Spleen (tissue), 11 donors: ENCODE results near the gene HDAC8. TPM values are rescaled to one million over a fixed set of nuclear protein-coding genes. Genes with fewer than 3 reads are reported as not detected.

Experiments used
- DNase-seq: peaks from one replicate; pipeline ENCODE4 v3.0.0-alpha.2; 2020
- H3K27ac ChIP-seq, 8 donors: fragments of 200-600 bp; sonication (generic) in 7 of 8; 1 replicate in 4 of 8; 2 replicates in 4 of 8; pipeline versions ENCODE4 v1.5.0 to v1.8.0; 2016 to 2021; ENCODE audit warnings: inconsistent platforms in 4 of 8, mild to moderate bottlenecking in 4 of 8, moderate library complexity in 1 of 8
- H3K27me3 ChIP-seq, 7 donors: fragments of 200-600 bp; sonication (generic) in 6 of 7; replicated peaks in 1 of 7; 1 replicate in 4 of 7; 2 replicates in 3 of 7; pipeline versions ENCODE4 v1.5.0 to v1.8.0; 2016 to 2021; ENCODE audit warnings: inconsistent platforms in 3 of 7, mild to moderate bottlenecking in 1 of 7
- H3K36me3 ChIP-seq, 6 donors: fragments of 200-600 bp; sonication (generic) in 5 of 6; 1 replicate in 4 of 6; 2 replicates in 2 of 6; pipeline versions ENCODE4 v1.5.0 to v1.8.0; 2016 to 2021; ENCODE audit warnings: inconsistent platforms in 2 of 6
- H3K4me1 ChIP-seq, 6 donors: fragments of 200-600 bp; sonication (generic) in 5 of 6; 1 replicate in 3 of 6; 2 replicates in 3 of 6; pipeline versions ENCODE4 v1.5.0 to v1.8.0; 2016 to 2021; ENCODE audit warnings: inconsistent platforms in 3 of 6
- H3K4me3 ChIP-seq, 8 donors: fragments of 200-600 bp; sonication (generic) in 7 of 8; 1 replicate in 4 of 8; 2 replicates in 4 of 8; pipeline versions ENCODE4 v1.5.0 to v1.8.0; 2016 to 2021; ENCODE audit warnings: inconsistent platforms in 4 of 8, mild to moderate bottlenecking in 4 of 8, moderate library complexity in 2 of 8
- H3K9me3 ChIP-seq, 8 donors: fragments of 200-600 bp; sonication (generic) in 7 of 8; 1 replicate in 4 of 8; 2 replicates in 4 of 8; pipeline versions ENCODE4 v1.5.0 to v1.8.0; 2016 to 2021; ENCODE audit warnings: inconsistent platforms in 4 of 8
- POLR2A ChIP-seq, 3 donors: fragments of 450-650 bp; IDR thresholded peaks; one replicate each; pipeline ENCODE4 v1.5.1; 2017; ENCODE audit warnings: antibody characterized with exemption in 3 of 3, mild to moderate bottlenecking in 1 of 3
- POLR2AphosphoS5 ChIP-seq, 3 donors: sonication (generic); formaldehyde crosslinking; IDR thresholded peaks; one replicate each; pipeline ENCODE4 v1.5.1; 2017; ENCODE audit warnings: antibody characterized with exemption in 3 of 3
- WGBS, 5 donors: extraction: QIAGEN DNeasy Blood & Tissue Kit in 3 of 5; methylation state at CpG; one replicate each; pipeline versions ENCODE4 v1.1.5 to v1.1.7; 2013 to 2018; 5-methylcytosine and 5-hydroxymethylcytosine counted together
- intact Hi-C: fragments of 100-400 bp; cut with DNase I; formaldehyde crosslinking; loops from one replicate; pipeline ENCODE4 v1.15.0; 2023; ENCODE audit warnings: low total_unique reads
- polyA plus RNA-seq, 3 donors: library from polyadenylated mRNA; stranded (reverse); fragments of 200-250 nt; gene quantifications; one replicate each; pipeline ENCODE4 v1.2.1, GENCODE V29; 2013
- total RNA-seq, 7 donors: library from RNA; depleted of rRNA in 3 of 7; stranded (reverse); fragments of >200 nt in 3 of 7; fragmentation: NEBNext Ultra II Directional in 4 of 7; extraction: Animal tissue kit (Norgen Biotek cat#: 25700) in 4 of 7; gene quantifications; one replicate each; pipeline versions ENCODE4 v1.1.0 to v1.2.1, GENCODE V29; 2016 to 2021
- TF ChIP-seq, protein P1 (sequence below), 11 experiments: fragments of 200-600 bp in 7 of 11; fragments of 450-650 bp in 4 of 11; sonication (generic) in 4 of 11; IDR thresholded peaks in 8 of 11; conservative IDR thresholded peaks in 3 of 11; 1 replicate in 7 of 11; 2 replicates in 4 of 11; pipeline versions ENCODE4 v1.4.0 to v1.8.0; 2016 to 2021; ENCODE audit warnings: antibody characterized with exemption in 11 of 11, inconsistent platforms in 4 of 11, mild to moderate bottlenecking in 1 of 11
- donor health status: healthy with polysubstance abuse.
- donor health status: DM: no; HTN: no; CAD: no; lungs with moderate emphysema.
- donor health status: DM: no; HTN: no; CAD: no.
- donor health status: Bipolar disorder and iron deficiency.
- donor health status: healthy.
- donor health status: DM: no; HTN: no; CAD: no.
- donor health status: DM: yes; HTN: yes; CAD: no.

HDAC8 gene
- total and polyA plus RNA-seq, 10 donors = 15.6 to 54.6 (median 33.5) TPM

DNA sequence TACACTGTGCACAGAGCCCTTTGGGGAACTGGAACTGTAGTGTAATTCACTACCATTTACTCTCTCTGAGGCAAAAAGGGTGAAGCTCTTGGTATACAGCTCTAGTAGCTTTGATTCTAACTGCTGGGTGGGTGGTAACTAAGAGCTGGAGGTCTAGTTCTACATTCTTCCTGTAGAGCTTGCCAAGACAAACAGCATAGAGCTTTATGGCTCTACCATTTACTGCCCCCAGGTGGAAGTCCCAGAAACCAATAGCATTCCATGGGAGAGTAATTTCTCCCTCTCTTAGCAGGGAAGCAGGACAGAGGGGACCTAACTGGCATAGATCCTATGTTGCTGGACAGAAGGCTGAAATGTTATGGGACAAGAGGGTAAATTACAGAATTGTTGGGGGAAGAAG is 26.7 kb downstream of the HDAC8 start:
- DNase-seq = no peak
- H3K27ac ChIP-seq = no peak overlapping the region
- no peaks in the 10 kb centered on the region for H3K4me1 ChIP-seq
- intact Hi-C loops = no loop called here
- H3K27me3 ChIP-seq = no peaks in the 10 kb centered on the region
- peaks cover 0 to 11% (median 0%) of the 10 kb centered on the region in 6 donors for H3K36me3 ChIP-seq
- TF ChIP-seq POLR2AphosphoS5 (IDR thresholded peaks at IDR 0.05) (no peak), POLR2A (IDR thresholded peaks at IDR 0.05) (no peak)
- TF ChIP-seq, protein P1, sequence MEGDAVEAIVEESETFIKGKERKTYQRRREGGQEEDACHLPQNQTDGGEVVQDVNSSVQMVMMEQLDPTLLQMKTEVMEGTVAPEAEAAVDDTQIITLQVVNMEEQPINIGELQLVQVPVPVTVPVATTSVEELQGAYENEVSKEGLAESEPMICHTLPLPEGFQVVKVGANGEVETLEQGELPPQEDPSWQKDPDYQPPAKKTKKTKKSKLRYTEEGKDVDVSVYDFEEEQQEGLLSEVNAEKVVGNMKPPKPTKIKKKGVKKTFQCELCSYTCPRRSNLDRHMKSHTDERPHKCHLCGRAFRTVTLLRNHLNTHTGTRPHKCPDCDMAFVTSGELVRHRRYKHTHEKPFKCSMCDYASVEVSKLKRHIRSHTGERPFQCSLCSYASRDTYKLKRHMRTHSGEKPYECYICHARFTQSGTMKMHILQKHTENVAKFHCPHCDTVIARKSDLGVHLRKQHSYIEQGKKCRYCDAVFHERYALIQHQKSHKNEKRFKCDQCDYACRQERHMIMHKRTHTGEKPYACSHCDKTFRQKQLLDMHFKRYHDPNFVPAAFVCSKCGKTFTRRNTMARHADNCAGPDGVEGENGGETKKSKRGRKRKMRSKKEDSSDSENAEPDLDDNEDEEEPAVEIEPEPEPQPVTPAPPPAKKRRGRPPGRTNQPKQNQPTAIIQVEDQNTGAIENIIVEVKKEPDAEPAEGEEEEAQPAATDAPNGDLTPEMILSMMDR (IDR thresholded peaks at IDR 0.05 in 8 of 11, conservative IDR thresholded peaks at IDR 0.05 in 3 of 11) = no peak
- H3K9me3 ChIP-seq = no peaks in the 10 kb centered on the region
- H3K4me3 ChIP-seq = no peak overlapping the region

DNA sequence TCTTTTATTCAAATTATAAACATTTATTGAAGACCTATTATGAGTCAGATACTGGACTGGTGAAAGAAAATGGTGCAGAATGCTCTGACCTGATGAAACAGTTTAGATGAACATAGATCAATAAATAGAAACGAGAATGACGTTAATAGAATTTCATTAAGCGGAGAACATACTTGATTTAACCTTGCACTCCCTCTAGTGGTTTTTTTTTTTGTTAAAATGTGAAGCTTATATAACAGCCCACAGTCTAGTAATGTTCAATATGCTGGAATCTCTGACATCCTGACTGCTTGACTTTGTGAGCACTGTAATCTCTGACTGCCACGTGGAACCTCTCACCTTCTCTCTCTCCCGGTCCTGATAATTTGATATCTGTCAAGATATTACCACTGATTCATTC is 32.3 kb downstream of the HDAC8 start:
- TF ChIP-seq, protein P1 (IDR thresholded peaks at IDR 0.05 in 8 of 11, conservative IDR thresholded peaks at IDR 0.05 in 3 of 11) = peak in 4 of 11 experiments; percentile 13 to 25 (median 20)
- no peak for TF ChIP-seq POLR2A (IDR thresholded peaks at IDR 0.05)
- no peaks in the 10 kb centered on the region for H3K9me3 ChIP-seq
- no peak for DNase-seq
- H3K4me3 ChIP-seq = no peak overlapping the region
- intact Hi-C loops = no loop called here
- no peak overlapping the region for H3K27ac ChIP-seq
- peaks cover 0 to 16% (median 0%) of the 10 kb centered on the region in 6 donors for H3K36me3 ChIP-seq
- 21 to 45% (median 30%) methylated on average over 5 of the region's 5 CpGs for whole genome bisulfite sequencing, 5 donors
- H3K27me3 ChIP-seq = no peaks in the 10 kb centered on the region
- no peaks in the 10 kb centered on the region for H3K4me1 ChIP-seq

DNA sequence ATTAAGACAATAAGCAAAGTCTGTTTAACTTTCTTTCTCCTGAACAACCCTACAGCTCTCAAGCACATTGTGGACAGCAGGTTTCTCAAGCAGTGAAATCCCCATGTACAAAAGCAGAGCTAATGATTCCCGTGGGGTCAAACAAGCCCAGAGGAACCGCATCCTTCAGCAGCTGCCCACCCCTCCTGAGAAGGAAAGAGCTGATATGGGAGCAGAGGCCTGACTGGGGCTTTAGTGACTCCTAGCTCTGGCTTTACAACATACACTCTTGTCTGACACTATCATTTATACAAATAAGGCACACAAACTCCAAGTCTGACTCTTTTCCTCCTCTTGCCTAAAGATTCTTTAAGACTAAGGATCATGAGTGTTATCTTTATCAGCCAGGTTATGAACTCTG is 32.8 kb downstream of the HDAC8 start:
- peaks cover 0 to 21% (median 0%) of the 10 kb centered on the region in 6 donors for H3K36me3 ChIP-seq
- no peak overlapping the region for H3K27ac ChIP-seq
- DNase-seq = no peak
- no peak overlapping the region for H3K4me3 ChIP-seq
- H3K27me3 ChIP-seq = no peaks in the 10 kb centered on the region
- WGBS, 5 donors = 75 to 100% (median 86%) methylated on average over 2 of the region's 2 CpGs
- TF ChIP-seq, protein P1 (IDR thresholded peaks at IDR 0.05 in 8 of 11, conservative IDR thresholded peaks at IDR 0.05 in 3 of 11) = no peak
- TF ChIP-seq POLR2A (IDR thresholded peaks at IDR 0.05) (no peak), POLR2AphosphoS5 (IDR thresholded peaks at IDR 0.05) (no peak)
- no peaks in the 10 kb centered on the region for H3K4me1 ChIP-seq
- H3K9me3 ChIP-seq = no peaks in the 10 kb centered on the region
- intact Hi-C loops = no loop called here

DNA sequence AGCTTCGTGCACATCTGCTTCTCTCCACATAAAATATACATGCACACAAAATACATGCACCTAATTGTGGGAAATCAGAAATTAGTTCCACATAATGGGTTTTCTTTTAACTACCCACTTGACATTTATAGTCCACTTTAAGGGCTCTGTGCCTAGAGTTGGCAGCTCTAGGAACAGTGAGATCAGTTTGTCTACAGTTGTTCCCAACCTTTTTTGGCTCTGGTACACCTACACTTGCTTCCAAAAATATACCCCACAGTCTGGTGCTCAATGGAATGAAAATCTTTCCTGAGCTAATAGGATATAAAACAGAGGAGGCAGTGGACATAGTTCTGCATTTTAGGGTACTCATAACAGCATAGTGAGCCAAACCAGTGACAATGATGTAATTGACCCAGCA is 36.1 kb downstream of the HDAC8 start:
- TF ChIP-seq, protein P1 (IDR thresholded peaks at IDR 0.05 in 8 of 11, conservative IDR thresholded peaks at IDR 0.05 in 3 of 11) = no peak
- TF ChIP-seq POLR2AphosphoS5 (IDR thresholded peaks at IDR 0.05) = no peak
- TF ChIP-seq POLR2A (IDR thresholded peaks at IDR 0.05) = no peak
- H3K4me3 ChIP-seq = no peak overlapping the region
- no peaks in the 10 kb centered on the region for H3K27me3 ChIP-seq
- DNase-seq = no peak
- no peaks in the 10 kb centered on the region for H3K4me1 ChIP-seq
- 71 to 100% (median 87%) methylated on average over 1 of the region's 1 CpG for WGBS, 5 donors
- H3K36me3 ChIP-seq = peaks cover 0 to 11% (median 0%) of the 10 kb centered on the region in 6 donors
- intact Hi-C loops = no loop called here
- H3K9me3 ChIP-seq = no peaks in the 10 kb centered on the region
- H3K27ac ChIP-seq = no peak overlapping the region
